Lower leg skin (tissue), 3 donors: Measurements from ENCODE around the gene C11orf58.

Experiments
- CTCF ChIP-seq, 3 donors: fragments of 450-650 bp; IDR thresholded peaks; one replicate each; pipeline ENCODE4 v1.5.1; 2016; ENCODE audit warnings: antibody characterized with exemption in 3 of 3, mild to moderate bottlenecking in 3 of 3, moderate library complexity in 2 of 3
- POLR2A ChIP-seq, 2 donors: fragments of 450-650 bp; IDR thresholded peaks; one replicate each; pipeline ENCODE4 v1.6.1; 2016 to 2017; ENCODE audit warnings: antibody characterized with exemption in 2 of 2, mild to moderate bottlenecking in 1 of 2, moderate library complexity in 1 of 2

- no peak for TF ChIP-seq POLR2A (IDR thresholded peaks at IDR 0.05)
- no peak for TF ChIP-seq CTCF (IDR thresholded peaks at IDR 0.05)
These were observed 26.4 kb downstream of the C11orf58 start for GRCh38 chr11:16764888-16765287.
